Esophagus squamous epithelium (tissue), 4 donors: ENCODE results near the gene IP6K2.

Experiments
- POLR2A ChIP-seq, 4 donors: fragments of 450-650 bp; IDR thresholded peaks; one replicate each; pipeline ENCODE4 v1.6.1; 2017; ENCODE audit warnings: antibody characterized with exemption in 4 of 4, mild to moderate bottlenecking in 4 of 4, moderate library complexity in 3 of 4
- TF ChIP-seq, protein P1 (sequence below), 6 experiments: fragments of 450-650 bp in 4 of 6; fragments of 200-600 bp in 2 of 6; sonication (generic) in 2 of 6; IDR thresholded peaks; one replicate each; pipeline ENCODE4 v1.5.1; 2016 to 2019; ENCODE audit warnings: antibody characterized with exemption in 6 of 6, mild to moderate bottlenecking in 4 of 6, moderate library complexity in 4 of 6

- TF ChIP-seq, protein P1, sequence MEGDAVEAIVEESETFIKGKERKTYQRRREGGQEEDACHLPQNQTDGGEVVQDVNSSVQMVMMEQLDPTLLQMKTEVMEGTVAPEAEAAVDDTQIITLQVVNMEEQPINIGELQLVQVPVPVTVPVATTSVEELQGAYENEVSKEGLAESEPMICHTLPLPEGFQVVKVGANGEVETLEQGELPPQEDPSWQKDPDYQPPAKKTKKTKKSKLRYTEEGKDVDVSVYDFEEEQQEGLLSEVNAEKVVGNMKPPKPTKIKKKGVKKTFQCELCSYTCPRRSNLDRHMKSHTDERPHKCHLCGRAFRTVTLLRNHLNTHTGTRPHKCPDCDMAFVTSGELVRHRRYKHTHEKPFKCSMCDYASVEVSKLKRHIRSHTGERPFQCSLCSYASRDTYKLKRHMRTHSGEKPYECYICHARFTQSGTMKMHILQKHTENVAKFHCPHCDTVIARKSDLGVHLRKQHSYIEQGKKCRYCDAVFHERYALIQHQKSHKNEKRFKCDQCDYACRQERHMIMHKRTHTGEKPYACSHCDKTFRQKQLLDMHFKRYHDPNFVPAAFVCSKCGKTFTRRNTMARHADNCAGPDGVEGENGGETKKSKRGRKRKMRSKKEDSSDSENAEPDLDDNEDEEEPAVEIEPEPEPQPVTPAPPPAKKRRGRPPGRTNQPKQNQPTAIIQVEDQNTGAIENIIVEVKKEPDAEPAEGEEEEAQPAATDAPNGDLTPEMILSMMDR (IDR thresholded peaks at IDR 0.05): no peak
- TF ChIP-seq POLR2A (IDR thresholded peaks at IDR 0.05): no peak
These were observed 30.1 kb upstream of the IP6K2 start for GRCh38 chr3:48747015-48747615.
